Inflammatory macrophage treated with lipopolysaccharide for 1 hour (primary cell): Measurements from ENCODE around the gene PTPRR.
A peak's percentile ranks its signal among the peaks of the same experiment; 100 is the strongest.

Experiments
- DNase-seq, 2 donors: peaks; one replicate each; pipeline ENCODE4 v3.0.0-alpha.2; 2020 to 2022

Gene PTPRR

DNA sequence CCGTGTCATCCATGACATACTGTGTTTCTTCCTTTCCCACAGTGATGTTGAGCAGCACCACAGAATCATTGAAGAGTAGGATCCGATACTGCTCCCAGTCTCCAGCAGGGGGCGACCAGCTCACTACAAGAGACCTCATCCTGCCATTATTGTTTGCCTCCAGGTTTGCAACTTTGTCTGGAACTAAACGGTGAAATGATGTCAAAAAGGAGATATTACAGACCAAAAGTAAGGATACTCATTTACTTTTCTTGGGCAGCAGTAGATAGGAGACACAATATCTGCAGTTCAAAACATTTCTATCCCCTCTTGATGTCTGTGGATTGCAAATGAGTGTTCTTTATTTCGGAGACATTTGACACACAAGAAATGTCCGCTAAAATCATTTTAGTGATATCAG, 330.5 kb downstream of the PTPRR start:
- DNase-seq: peak; percentile 27 to 55
